Right forelimb (tissue), 1 donor: Measurements from ENCODE around the gene ANKRD29.
"Not testable (repeated sequence)": the region's sequence is repeated elsewhere in the genome, so short reads cannot be mapped to it uniquely, and the experiment has no call there.

Experiments
- DNase-seq: peaks from one replicate; pipeline ENCODE4 v3.0.0-alpha.2; 2018

The ANKRD29 gene

DNA sequence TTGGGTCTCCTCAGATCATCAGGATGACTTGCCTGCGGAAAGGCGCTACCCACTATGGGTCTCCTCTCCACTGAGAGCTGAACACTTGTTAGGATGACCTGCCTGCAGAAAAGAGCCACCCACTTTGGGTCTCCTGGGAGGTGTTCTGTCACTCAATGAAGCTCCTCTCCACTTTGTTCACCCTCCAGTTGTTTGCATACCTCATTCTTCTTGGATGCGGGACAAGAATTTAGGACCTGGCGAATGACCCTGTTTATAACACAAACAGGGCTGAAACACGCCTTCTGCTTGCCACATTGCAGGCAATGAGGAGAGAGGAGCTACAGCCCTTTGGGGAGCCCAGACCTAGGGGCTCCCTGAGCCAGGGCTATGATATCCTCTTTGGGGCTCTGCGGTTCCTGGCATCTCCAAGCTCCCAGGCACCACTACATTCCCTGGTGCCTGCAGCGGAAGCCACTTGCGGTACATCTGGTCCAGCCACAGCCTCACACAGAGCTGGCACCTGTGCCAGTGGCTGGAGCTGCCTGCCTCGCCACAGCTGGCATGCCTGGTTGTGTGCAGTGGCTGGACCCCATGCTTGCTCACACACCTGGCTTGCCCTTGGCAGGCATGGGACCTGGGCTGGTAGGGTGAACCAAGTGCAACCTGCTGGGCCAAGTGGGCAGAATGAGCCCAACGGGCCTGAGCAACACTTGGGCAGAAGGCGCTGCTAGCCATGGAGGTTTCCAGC lies 20.6 kb downstream of the ANKRD29 start:
- DNase-seq = no peak

DNA sequence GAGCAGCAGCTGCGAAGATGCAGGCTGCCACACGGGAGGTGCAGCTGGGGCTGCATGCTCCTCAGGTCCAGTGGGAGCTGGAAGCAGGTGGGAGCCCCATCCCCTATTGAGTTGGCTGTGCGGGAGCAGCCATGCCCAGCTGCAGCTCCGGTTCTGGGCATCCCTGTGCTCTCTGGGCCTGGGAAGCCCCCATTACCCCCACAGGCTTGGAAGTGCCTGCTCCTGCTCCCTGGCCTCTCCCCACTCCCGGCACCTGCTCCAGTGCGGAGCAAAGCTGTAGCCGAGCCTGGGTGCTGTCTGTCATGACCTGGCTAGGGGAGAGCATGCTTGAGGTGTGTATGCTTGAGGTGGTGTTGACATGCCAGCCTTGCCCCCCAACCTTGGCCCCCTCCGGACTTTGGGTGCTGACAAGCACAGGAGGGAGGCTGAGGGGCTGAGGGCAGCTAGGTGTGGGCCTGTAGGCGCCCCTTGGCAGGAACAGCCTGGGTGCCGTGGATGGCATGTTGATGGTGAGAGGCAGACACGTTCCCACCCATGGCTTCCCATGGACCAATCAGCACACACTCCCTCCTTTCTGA lies 21.5 kb downstream of the ANKRD29 start:
- no peak for DNase-seq

DNA sequence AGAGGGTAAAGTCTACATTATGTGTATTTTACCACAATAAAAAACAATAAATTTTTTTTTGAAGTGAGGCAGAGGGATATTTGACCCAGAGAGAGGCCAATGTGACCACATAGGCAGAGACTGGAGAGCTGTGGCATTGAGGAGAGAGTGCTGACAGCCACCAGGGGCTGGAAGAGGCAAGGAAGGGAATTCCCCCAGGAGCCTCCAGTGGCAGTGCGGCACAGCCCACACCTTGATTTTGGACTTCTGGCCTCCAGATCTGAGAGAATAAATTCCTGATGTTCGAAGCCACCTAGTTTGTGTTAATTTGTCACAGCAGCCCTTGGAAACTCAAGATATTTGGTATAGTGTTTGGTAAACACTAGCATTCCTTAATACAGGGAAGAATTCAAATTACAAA lies 22.7 kb downstream of the ANKRD29 start:
- no peak for DNase-seq

DNA sequence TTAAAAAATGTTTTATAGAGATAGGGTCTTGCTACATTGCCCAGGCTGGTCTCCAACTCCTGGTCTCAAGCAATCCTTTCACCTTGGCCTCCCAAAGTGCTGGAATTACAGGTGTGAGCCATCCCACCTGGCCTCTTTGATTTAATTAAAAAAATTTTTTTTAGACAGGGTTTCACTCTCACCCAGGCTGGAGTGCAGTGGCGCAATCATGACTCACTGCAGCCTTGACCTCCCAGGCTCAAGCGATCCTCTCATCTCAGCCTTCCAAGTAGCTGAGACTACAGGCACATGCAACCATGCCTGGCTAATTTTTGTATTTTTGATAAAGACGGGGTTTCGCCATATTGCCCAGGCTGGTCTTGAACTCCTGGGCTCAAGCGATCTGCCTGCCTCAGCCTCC lies 26.3 kb downstream of the ANKRD29 start:
- DNase-seq = not testable (repeated sequence)

DNA sequence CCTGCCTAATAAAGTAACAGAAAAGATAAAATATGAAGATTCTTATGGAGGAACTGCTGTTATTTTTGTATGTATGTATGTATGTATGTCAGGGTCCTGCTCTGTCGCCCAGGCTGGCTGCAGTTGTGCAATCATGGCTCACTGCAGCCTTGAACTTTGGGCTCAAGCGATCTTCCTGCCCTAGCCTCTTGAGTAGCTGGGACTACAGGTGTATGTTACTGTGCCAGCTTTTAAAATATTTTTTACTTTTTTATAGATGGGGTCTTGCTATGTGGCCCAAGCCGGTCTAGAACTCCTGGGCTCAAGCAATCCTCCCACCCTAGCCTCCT lies 26.7 kb downstream of the ANKRD29 start:
- DNase-seq = no peak

DNA sequence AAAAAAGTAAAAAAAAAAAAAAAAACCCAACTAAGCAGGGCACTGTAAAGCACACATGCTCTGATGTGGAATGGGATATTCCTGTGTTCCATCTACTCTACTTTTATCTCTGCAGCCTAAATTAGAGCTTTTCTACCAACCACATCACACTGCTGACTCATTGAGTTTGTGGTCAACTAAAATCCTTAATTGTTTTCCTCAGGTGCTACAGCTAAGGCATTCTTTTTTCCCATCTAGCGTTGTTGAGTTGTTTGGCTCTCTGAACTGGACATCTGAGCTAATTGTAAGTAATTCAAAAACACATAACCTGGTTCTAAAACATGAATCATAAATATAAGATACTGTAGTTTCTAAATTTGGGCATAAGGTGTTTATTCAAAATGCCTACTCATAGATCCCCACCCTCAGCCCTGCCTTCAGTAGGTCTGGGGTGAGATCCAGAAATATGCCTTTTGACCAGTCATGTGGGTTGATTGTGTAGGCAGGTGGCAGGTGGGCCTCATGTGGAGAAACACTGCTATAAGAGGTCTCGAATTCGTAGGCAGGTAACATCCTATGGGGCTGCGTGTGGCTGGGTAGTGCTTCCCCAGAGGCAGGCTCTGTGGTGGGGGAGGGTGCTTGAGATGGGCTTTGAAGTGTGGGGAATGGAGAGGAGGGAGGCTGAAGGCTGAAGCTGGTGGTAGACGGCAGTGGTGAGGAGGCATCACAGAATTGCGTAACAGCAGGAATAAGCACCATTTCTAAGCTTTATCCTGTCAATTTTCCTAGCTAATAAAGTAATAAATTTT lies 27.2 kb downstream of the ANKRD29 start:
- no peak for DNase-seq

DNA sequence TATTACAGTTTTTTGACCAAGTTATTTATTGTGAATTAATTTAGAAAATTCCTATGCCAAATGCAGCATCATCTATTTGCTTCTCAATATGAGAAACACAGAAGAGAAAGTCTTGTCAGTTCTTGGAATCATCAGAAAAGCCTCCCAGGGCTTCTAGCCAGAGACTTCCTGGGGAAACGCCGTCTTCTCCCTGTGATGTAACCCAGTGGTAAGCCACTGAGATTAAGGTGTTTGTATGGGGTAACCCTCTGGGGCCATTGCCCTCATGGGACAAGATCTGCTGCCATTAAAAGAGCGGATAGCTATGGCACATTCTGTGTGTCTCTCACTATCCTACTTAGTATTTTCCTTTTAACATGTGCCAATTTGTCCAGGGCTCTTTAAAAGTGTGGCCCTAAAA lies 28.0 kb downstream of the ANKRD29 start:
- no peak for DNase-seq

DNA sequence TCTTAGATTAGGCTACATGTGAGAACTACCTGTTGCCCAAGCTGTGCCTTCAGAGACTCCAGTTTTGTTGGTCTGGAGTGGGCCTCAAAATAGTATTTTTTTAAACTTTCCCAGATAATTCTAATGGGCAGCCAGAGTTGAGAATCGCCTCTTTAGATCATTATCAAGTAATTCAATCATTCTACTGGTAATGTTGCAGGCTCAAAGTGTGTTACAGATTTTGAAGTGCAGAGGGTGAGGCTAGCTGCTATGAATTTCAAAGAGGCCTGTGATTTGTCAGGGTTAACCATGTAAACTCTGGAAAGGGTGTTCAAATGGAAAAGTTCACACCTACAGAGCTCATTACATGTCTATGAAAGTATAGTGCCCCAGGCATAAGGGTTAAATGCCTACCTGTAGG lies 30.1 kb downstream of the ANKRD29 start:
- no peak for DNase-seq

DNA sequence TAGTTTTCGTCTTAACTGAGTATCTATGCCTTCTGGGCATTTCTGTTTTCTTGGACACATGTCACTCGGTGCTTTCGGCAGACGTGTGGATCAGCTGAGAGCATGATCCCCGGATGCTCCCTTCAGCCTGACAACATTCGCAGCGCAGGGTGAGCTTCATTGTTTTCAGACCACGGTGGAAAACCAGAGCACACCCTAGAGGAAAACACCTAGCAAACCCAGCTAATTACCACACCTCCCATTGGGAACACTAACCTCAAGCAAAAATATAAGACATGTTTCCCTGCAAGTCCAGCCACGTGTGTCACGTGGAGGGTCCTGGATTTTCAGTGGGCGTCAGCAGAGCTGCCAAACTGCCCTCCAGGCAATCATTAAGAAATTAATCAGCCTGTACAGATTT lies 31.0 kb downstream of the ANKRD29 start:
- no peak for DNase-seq

DNA sequence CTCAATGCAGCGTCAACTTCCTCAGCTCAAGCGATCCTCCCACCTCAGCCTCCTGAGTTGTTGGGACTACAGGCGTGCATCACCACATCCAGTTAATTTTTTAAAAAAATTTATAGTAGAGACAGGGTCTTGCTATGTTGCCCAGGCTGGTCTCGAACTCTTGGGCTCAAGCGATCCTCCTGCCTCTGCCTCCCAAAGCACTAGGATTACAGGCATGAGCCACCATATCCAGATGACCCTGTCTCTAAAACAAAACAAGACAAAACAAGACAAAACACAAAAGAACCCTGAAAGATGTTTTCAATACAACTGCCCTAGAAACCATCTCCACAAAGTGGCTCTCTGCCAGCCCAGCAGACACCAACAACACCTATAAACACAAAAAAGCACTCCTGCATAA lies 31.4 kb downstream of the ANKRD29 start:
- DNase-seq = no peak

DNA sequence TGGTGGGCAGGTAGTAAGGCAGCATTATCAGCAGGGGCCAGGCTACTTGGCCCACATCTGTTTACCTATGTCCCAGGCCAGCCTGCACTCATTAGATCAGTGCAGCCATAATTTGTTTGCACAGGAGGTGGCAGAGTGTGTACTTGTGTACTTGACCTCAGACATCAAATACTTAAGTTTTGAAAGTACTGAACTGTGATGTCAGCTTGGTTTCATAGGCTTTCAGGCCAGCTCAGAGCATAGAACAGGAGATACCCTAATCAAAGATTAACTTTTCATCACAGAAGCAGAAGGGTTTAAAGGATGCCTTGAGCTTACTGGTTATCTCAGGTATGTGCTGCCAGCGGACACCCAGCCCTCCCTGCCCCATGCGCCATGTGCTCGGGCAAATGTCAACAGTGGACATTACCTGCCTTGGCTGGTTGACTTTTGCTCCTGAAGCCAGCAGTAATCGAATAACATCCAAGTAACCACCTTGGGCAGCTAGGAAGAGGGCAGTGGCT lies 33.2 kb downstream of the ANKRD29 start:
- DNase-seq = no peak

DNA sequence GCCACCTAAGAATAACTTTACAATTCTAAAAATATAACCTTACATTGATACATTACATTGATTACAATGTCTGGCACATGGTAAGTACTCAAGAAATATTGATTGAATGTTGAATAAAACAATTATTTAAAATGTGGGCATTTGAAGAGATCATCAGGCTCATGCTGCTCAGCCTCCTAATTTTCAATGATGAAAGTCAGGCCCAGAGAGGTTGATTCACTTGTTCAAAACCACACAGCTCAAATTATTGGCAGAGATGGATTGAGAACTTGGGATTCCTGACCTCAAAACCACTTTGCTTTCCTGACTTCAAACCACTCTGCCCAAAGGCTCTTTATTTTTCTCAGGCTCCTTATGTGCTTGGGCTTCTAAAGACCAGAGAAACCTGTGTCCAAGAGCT lies 34.7 kb downstream of the ANKRD29 start:
- no peak for DNase-seq

DNA sequence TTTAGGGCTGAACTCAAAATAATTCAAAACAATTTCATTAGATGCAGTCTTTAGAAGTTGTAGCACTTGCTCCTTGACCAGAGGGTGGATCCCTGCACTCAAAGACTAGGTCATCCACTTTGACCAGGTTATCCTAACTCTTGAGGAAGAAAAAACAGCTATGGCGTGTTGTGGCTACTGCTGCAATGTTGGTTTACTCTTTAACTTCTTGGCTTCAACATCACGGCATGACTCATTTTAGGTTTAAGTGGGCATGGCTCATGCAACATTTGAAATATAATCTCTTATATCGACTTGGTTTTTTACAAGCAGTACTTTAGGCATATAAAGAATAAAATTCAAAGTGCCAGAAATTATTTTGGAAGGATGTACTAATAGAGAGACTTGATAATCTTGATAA lies 35.4 kb downstream of the ANKRD29 start:
- DNase-seq = no peak

DNA sequence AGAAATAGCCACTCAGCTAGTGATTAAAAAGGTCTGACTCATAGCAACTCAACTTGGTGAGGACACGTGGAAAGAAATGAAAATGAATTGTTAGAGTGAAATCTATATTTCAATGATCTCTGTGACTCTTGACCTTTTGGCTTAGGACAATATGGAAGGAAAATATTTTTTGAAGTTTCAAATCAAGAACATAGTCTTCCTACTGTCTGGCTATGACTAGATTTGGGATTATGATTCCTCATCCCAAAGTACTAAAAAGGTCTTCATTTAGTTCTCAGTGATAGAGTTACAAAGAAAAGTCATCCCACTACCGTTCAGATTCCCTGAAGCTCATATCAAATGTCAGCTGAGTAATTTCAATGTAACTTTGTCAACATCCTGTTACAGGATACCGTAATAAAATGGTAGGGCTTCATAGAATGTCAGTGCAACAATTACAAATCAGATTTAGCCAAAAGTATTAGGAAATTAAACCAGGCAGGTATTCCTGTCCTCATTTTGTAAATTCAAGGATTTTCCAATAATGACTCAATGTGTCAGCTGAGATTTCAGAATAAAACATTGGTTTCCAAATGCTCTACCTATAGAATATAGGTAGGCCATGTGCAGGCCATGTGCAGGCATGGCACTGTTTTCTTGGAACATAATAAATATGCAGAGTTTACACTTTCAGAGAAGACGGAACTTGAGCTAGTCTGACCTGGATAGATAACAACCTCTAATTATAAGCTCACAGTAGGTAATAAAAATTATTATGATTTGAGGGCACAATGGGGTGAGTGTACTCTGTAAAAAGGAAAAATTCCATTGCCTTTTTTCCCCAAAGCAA lies 36.0 kb downstream of the ANKRD29 start:
- DNase-seq = no peak

DNA sequence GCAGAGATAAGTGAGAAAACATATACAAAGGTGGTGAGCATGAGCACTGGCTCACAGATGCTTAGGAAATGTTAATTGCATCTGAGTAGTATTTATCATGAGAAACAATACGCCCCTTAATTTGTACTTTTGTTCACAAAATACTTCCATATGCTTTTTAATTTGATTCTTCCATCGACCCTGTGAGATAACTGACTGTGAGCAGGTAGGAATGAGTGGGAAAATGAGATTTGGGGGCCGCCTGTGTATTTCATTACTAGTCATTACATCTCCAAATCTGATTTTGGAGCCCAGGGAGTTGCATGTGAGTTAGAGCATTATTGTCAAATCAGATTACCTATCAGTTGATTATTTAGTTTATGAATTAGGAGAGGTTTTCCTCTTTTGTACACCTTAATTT lies 39.7 kb downstream of the ANKRD29 start:
- no peak for DNase-seq

DNA sequence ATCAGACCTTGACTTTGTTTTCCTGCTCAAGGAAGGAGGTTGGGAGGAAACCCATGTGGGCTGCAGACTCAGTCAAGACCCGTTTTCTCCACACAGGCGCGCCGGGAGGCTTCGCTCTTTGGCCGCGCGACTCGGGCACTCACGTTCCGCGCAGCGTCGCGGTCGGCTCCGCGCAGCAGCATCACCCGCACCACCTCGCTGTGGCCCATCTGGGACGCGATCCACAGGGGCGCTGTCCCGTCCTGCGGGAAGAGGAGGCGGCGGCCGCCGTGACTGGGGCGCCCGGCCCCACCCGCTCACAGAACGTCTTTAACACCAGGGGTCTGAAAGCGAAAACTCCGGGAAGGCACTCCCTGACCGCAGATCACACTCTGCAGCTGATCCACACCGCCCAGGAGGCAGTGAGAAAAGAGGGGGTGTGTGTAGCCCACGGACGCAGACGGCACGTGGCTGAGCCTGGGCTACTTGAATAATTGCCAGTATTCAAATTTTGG lies 43.3 kb downstream of the ANKRD29 start:
- peak; percentile 63 for DNase-seq

DNA sequence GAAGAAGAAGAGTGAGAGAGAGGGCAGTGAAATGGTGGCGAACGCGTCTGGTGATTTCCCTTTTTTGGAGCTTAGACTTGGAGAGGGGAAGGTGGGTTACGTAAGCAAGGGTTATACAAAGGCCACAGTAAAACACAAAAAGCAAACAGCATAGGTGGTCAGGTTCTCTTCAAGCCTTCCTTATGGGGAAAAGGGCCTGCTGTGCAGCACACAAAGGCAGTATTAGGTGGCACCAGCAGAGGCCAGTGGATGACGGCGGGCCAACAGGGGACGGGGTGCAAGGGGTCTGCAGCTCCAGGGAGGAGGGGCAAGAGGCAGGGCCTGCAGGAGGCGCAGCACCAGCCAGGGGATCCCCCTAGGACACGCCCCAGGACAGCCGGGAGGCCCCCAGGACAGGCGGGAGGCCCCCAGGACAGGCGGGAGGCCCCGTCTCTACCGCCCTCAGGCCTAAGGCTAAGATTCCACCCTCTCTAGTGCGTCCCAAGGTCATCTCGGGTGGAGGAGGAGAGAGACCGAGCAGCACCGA lies 43.8 kb downstream of the ANKRD29 start:
- DNase-seq = no peak

DNA sequence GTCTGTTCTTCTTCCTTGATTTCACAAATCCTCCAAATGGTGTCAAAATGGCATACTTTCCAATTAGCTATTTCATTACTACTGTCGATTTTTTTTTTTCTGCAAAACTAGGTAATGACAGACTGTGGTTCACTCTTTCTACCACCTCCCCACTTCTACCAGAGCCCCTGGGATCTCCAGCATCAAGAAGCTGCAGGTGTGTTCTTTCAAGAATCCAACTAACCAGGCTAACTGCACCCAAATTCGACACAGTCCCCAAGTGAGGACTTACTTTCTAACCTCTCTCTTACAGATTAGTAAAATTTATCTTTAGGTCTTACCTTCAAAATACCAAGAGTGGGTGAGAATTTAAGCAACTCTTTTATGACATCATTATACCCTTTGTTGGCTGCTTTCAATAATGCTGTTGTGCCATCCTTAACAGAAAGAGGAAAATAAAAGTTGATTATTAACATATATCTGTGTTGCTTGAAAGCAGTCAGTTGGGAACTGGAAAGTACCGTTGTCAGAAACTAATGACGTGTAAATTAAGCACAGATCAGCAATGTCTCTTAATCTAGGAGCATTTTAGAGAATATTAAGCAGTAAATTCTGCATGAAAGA lies 45.2 kb downstream of the ANKRD29 start:
- no peak for DNase-seq

DNA sequence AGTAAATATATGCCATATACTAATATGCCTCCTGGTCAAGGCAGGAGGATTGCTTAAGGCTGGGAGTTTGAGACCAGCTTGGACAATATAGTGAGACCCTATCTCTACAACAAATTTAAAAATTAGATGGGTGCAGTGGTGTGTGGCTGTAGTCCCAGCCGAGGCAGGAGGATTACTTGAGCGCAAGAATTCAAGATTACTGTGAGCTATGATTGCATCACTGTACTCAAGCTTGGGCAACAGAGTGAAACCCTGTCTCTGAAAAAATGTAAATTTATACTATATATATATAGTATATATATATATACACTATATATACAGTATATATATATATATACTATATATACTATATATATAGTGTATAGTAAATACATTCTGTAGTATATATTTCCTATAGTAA lies 46.5 kb downstream of the ANKRD29 start:
- no peak for DNase-seq

DNA sequence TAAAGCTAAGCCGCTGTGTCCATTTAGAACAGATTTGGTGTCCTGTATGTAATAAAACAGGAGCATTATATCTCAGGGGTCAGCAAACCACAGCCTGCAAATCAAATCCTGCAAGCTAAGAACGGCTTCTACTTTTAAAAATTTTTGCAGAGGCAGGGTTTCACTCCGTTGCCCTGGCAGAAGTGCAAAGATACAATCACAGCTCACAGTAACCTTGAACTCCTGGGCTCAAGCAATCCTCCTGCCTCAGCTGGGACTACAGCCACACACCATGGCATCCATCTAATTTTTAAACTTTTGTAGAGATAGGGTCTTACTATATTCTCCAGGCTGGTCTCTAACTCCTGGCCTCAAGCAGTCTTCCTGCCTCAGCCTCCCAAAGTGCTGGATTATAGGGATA lies 47.8 kb downstream of the ANKRD29 start:
- DNase-seq = no peak

DNA sequence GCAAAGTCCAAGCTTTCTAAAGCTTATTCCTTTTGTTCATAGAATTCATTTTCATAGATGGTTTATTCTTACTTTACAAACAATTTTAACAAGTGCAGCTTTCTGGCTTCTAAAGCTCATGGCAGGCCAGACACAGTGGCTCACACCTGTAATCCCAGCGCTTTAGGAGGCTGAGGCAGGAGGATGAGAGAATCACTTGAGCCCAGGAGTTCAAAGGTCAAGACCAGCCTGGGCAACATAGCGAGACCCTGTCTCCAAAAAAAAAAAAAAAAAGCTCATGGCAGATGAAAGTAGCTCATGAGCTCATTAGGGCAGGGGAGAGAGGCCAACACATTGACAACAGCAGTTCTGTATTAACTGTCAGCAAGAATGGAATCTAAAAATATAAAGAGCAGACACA lies 48.3 kb downstream of the ANKRD29 start:
- no peak for DNase-seq

DNA sequence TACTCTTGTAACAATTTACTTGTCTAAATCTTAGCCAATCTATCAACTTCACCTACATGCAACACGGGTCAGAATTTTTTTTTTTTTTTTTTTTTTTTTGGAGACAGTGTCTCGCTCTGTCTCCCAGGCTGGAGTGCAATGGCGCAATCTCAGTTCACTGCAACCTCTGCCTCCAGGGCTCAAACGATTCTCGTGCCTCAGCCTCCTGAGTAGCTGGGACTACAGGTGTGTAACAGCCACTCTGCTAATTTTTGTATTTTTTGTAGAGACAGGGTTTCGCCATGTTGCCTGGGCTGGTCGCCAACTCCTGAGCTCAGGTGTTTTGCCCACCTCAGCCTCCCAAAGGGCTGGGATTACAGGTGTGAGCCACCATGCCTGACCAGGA lies 49.6 kb downstream of the ANKRD29 start:
- DNase-seq = not testable (repeated sequence)
